Activated T-helper 2 cell treated with anti-CD3 and anti-CD28 coated beads, Interferon-gamma antibody, Interleukin-2, Interleukin-4, amounts not matched to agents 10 μg/mL and 5 μg/mL and 100 μg/mL, durations not matched to agents 14 hours and 24 hours and 36 hours (primary cell): ENCODE measurements around the gene ANKRD24. TPM values are rescaled to one million over a fixed set of nuclear protein-coding genes. Genes with fewer than 3 reads are reported as not detected.

ENCODE experiments used
- DNase-seq: peaks from one replicate; pipeline ENCODE4 v3.0.0; 2021; ENCODE audit warnings: low spot score
- H3K27ac Mint-ChIP-seq: one replicate; pipeline ENCODE4 v1.8.0; 2021; ENCODE audit warnings: mixed read lengths
- H3K27me3 Mint-ChIP-seq: one replicate; pipeline ENCODE4 v1.8.0; 2021; ENCODE audit warnings: low read depth, mixed read lengths
- H3K36me3 Mint-ChIP-seq: one replicate; pipeline ENCODE4 v1.8.0; 2021; ENCODE audit warnings: low read depth, mixed read lengths
- H3K4me1 Mint-ChIP-seq: one replicate; pipeline ENCODE4 v1.8.0; 2021; ENCODE audit warnings: low read depth, mixed read lengths
- H3K4me3 Mint-ChIP-seq: one replicate; pipeline ENCODE4 v1.8.0; 2021; ENCODE audit warnings: low read depth, mild to moderate bottlenecking, moderate library complexity, mixed read lengths
- H3K9me3 Mint-ChIP-seq: one replicate; pipeline ENCODE4 v1.8.0; 2021; ENCODE audit warnings: mixed read lengths
- intact Hi-C: fragments of 100-400 bp; cut with micrococcal nuclease; formaldehyde crosslinking; loops from one replicate; pipeline ENCODE4 v1.15.1; 2023
- total RNA-seq: library from RNA; stranded (reverse); gene quantifications from 2 replicates; pipeline ENCODE4 v1.2.3, GENCODE V29; 2022

The ANKRD24 gene
- total RNA-seq, 1 donor from 2014 or later, result 0.50 TPM

DNA sequence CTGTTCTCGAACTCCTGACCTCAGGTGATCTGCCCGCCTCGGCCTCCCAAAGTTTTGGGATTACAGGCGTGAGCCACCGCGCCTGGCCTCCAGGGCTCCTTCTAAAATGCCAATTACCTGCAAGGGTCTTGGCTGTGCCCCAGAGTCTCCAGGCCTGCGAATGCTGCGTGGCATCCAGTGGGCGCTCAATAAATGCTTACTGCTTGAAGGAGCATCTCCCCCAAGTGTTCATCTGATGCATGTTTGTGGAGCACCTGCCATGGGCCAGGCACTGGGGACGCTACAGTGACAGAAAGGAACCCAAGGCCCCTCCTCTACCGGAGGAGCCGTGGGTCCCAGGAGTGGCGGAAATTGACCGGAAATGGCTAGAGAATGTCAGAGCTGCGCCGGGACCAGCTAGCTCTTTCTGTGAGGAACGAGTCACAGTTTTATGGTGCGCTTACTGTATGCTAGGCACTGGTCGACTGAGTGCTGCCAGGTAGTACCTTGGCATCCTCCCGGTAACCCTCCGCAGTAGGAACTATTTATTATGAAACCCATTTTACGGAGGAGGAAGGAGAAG lies 14.2 kb downstream of the ANKRD24 start:
- Mint-ChIP-seq H3K4me1 (peaks cover 7% of the 10 kb centered on the region), H3K27me3 (peaks cover 35% of the 10 kb centered on the region), H3K4me3 (no peak overlapping the region), H3K9me3 (peaks cover 12% of the 10 kb centered on the region), H3K27ac (no peak overlapping the region), H3K36me3 (peaks cover 10% of the 10 kb centered on the region)
- no peak for DNase-seq
- intact Hi-C loops, result no loop called here

DNA sequence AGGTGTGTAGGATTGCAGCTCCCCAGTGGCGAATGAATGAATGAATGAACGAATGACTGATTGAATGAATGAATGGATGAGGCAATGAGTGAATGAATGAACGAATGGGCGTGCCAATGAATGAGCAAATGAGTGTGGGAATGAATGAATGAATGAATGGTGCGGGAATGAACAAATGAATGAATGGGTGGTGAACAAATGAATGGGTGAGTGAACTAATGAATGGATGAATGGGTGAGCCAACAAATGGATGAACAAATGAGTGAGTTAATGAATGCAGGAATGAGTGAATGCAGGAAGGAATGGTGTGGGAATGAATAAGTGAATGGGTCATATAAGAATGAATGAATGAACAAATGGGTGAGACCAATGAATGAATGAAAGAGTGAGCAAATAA lies 14.7 kb downstream of the ANKRD24 start:
- intact Hi-C loops, result no loop called here

DNA sequence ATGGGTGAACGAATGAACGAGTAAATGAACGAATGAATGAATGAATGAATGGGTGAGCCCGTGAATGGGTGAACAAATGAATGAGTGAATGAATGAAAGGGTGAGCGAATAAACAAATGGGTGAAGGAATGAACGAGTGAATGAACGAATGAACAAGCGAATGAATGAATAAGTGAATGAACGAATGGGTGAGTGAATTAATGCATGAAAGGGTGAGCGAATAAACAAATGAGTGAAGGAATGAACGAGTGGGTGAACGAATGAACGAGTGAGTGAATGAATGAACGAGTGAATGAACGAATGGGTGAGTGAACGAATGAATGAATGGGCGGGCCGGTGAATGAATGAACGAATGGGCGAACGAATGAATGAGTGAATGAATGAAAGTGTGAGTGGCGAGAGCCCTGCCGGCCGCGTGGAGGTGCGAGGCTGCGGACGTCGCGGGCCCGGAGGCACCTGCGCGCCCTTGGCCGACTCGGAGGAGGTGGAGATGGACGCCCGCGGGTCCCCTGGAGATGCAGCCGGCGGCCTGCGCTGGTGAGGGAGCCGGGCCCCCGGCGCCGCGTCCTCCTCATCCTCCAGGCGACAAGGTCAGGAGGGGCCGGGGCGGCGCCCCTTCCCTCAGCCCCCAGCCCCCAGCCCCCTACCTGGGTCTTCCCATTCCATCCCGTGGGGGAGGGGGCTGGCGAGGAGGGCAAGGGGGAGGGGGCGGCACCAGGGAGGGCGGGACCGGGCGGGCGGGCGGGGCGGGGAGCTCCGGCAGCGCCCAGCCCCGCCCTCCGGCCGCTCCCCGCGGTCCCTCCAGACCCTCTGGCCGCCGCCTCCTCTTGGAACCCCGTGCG lies 15.4 kb downstream of the ANKRD24 start:
- H3K4me1 Mint-ChIP-seq, result peaks cover 7% of the 10 kb centered on the region
- H3K36me3 Mint-ChIP-seq, result peaks cover 10% of the 10 kb centered on the region
- no peak overlapping the region for H3K4me3 Mint-ChIP-seq
- peaks cover 12% of the 10 kb centered on the region for H3K9me3 Mint-ChIP-seq
- intact Hi-C loops, result no loop called here
- no peak overlapping the region for H3K27ac Mint-ChIP-seq
- no peak for DNase-seq
- H3K27me3 Mint-ChIP-seq, result peaks cover 35% of the 10 kb centered on the region

More for the DNA sequence above, 14.7 kb downstream of the ANKRD24 start:
- Mint-ChIP-seq H3K4me3 (no peak overlapping the region), H3K27me3 (peaks cover 35% of the 10 kb centered on the region), H3K36me3 (peaks cover 10% of the 10 kb centered on the region), H3K27ac (no peak overlapping the region), H3K4me1 (peaks cover 7% of the 10 kb centered on the region), H3K9me3 (peaks cover 12% of the 10 kb centered on the region)
- DNase-seq, result no peak

DNA sequence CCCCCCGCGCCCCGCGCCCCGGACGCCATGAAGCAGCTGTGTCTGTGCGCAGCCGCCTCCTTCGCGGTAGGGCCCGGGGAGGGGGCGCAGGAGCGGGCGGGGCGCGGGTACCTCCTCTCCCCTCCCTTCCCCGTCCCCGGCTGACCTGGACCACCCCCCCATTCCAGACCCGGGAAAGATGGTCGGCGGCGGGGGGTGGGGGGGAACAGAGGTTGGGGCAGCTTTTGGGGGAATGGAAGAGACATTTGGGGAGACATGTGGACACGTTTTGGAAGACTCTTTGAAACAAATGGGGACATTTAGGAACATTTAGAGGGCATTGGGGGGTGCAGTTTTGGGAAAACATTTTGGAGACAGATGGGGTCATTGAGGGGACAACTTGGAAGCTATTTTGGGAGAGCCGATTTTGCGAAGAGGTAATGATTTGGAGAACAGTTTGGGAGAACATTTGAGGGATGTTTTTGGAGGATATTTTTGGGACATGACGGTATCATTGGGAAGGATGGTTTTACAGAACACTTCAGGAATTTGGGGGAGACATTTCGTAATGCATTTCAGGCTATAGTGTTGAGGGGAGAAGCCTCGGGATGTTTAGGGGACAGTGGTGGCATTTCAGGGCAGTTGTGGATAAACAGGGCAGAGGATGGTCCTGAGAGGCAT lies 16.1 kb downstream of the ANKRD24 start:
- Mint-ChIP-seq H3K27me3 (peaks cover 35% of the 10 kb centered on the region), H3K36me3 (peaks cover 10% of the 10 kb centered on the region), H3K4me1 (peaks cover 7% of the 10 kb centered on the region), H3K9me3 (peaks cover 12% of the 10 kb centered on the region), H3K27ac (no peak overlapping the region), H3K4me3 (no peak overlapping the region)
- intact Hi-C loops, result no loop called here
- DNase-seq, result no peak

DNA sequence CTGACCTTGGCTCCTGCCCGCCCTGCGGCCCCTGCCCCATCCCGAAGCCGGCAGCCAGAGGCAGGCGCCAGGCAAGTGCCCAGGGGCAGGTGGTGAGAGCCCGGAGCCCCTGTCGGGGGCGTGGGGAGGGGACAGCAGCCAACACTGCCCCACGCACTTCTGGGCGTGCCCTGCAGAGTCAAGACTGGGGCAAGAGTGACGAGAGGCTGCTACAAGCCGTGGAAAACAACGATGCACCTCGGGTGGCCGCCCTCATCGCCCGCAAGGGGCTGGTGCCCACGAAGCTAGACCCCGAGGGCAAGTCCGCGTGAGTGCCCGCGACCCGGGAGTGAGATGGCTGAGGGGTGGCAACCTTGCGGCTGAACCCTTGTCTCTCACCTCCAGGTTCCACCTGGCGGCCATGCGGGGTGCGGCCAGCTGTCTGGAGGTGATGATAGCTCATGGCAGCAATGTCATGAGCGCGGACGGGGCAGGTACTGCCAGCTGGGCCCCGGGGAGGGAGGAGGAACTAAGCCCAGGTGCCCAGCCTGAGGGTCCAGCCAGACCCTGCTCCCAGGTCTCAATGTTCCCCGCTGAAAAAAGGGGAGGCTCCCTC lies 17.3 kb downstream of the ANKRD24 start:
- H3K4me1 Mint-ChIP-seq, result peaks cover 9% of the 10 kb centered on the region
- no peak overlapping the region for H3K4me3 Mint-ChIP-seq
- peaks cover 10% of the 10 kb centered on the region for H3K36me3 Mint-ChIP-seq
- peaks cover 31% of the 10 kb centered on the region for H3K27me3 Mint-ChIP-seq
- intact Hi-C loops, result no loop called here
- H3K27ac Mint-ChIP-seq, result no peak overlapping the region
- DNase-seq, result no peak
- H3K9me3 Mint-ChIP-seq, result peaks cover 12% of the 10 kb centered on the region

DNA sequence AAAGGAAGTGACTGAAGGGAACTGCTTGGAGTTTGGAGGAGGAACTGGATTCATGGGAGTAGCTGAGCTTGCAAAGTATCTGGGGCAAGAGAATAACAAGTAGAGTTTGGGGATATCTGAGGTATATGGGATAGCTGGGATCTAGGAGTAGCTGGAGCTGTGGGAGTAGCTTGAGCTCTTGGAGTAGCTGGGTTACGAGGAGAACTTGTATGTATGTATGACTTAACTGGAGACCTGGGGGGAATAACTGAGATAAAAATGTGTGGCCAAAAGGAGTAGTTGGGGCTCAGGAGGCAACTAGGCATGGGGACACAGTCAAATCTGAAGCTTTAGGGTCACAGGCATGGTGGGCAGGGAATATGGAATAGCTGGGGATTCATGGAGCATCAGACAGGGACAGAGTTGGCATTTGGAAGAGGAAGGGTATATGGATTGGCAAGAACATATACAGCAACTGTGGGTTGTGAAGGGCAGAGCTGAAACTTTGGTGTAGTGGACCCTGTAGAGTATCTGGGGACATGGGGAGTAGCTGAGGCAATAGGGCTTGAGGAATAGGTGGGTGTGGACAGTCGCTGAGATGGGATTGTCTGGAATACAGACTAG lies 18.6 kb downstream of the ANKRD24 start:
- Mint-ChIP-seq H3K36me3 (peaks cover 10% of the 10 kb centered on the region), H3K4me1 (peaks cover 9% of the 10 kb centered on the region), H3K27ac (no peak overlapping the region), H3K27me3 (peaks cover 29% of the 10 kb centered on the region), H3K9me3 (peaks cover 12% of the 10 kb centered on the region), H3K4me3 (no peak overlapping the region)
- intact Hi-C loops, result no loop called here
- DNase-seq, result no peak

DNA sequence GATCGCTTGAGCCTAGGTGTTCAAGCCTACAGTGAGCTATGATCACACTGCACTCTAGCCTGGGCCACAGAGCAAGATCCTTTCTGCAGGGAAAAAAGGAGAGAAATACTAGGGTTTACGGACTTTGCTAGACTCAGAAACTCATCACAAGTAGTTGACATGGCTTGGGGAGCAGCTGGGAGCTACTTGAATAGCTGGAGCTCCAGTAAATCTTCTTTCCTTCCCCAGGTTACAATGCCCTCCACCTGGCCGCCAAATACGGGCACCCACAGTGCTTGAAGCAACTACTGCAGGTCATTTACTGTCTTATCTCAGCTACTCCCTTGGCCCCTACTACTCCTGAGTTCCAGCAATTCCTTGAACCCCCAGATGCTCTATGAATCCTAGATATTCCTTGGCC lies 19.3 kb downstream of the ANKRD24 start:
- H3K27ac Mint-ChIP-seq, result no peak overlapping the region
- no peak for DNase-seq
- intact Hi-C loops, result no loop called here
- peaks cover 10% of the 10 kb centered on the region for H3K36me3 Mint-ChIP-seq
- H3K4me1 Mint-ChIP-seq, result peaks cover 8% of the 10 kb centered on the region
- H3K27me3 Mint-ChIP-seq, result peaks cover 27% of the 10 kb centered on the region
- peaks cover 11% of the 10 kb centered on the region for H3K9me3 Mint-ChIP-seq
- H3K4me3 Mint-ChIP-seq, result no peak overlapping the region

DNA sequence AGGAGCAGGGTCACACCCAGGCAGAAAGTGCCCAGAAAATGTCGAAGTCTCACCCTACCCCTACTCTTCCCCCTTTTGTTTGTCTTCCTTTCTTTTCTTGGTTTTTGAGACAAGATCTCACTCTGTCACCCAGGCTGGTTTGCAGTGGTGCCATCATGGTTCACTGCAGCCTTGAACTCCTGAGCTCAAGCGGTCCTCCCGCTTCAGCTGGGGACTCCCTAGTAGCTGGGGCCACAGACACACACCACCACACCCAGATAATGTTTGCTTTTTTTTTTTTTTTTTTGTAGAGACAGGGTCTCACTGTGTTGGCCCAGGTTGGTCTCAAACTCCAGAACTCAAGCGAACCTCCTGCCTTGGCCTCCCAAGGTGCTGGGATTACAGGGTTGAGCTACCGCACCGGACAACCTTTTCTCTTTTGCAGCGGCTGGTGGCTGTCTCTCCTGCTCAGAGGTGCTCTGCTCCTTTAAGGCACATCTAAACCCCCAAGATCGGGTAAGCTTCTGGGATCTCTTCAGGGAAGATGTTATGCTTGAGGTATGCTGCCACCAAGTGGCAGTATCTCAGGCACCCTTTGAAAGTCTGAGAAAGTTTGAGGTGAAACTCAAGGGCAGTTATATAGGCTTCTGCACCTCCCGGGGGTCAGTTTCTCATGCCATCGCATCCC lies 24.5 kb downstream of the ANKRD24 start:
- DNase-seq, result no peak
- H3K36me3 Mint-ChIP-seq, result no peaks in the 10 kb centered on the region
- no peak overlapping the region for H3K4me3 Mint-ChIP-seq
- intact Hi-C loops, result no loop called here
- peaks cover 2% of the 10 kb centered on the region for H3K4me1 Mint-ChIP-seq
- H3K27ac Mint-ChIP-seq, result no peak overlapping the region
- peaks cover 1% of the 10 kb centered on the region for H3K27me3 Mint-ChIP-seq
- H3K9me3 Mint-ChIP-seq, result no peaks in the 10 kb centered on the region

DNA sequence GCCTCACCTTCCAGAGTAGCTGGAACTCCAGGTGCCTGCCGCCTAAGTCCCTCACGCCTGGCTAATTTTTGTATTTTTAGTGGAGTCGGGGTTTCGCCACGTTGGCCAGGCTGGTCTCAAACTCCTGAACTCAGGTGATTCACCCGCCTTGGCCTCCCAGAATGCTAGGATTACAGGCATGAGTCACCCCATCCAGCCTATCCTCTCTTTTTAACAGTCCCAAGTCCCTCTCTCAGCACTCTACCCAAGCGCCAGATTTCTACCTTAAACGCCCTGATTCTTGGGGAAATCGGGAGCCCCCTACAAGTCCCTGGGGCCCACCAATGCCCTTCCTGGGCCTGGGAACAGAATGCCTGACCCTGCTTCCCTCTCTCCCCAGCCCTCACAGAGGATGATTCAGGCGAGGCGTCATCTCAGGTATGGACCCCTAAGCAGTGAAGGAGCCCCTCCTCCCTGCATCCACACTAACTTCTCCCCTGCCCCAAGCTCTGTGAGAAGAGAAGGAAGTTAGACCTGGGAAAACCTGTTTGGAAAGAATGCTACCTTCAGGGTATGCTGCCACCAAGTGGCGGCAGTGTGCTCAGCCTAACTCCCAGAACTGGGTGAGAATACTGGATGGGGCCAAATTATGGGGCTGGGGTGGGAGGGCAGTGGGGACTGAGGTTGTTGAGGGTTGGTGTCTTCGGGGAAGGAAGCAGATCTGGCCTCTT lies 26.1 kb downstream of the ANKRD24 start:
- DNase-seq, result no peak
- peaks cover 1% of the 10 kb centered on the region for H3K27me3 Mint-ChIP-seq
- intact Hi-C loops, result no loop called here
- H3K9me3 Mint-ChIP-seq, result no peaks in the 10 kb centered on the region
- no peaks in the 10 kb centered on the region for H3K36me3 Mint-ChIP-seq
- H3K4me3 Mint-ChIP-seq, result no peak overlapping the region
- no peak overlapping the region for H3K27ac Mint-ChIP-seq
- H3K4me1 Mint-ChIP-seq, result peaks cover 2% of the 10 kb centered on the region

DNA sequence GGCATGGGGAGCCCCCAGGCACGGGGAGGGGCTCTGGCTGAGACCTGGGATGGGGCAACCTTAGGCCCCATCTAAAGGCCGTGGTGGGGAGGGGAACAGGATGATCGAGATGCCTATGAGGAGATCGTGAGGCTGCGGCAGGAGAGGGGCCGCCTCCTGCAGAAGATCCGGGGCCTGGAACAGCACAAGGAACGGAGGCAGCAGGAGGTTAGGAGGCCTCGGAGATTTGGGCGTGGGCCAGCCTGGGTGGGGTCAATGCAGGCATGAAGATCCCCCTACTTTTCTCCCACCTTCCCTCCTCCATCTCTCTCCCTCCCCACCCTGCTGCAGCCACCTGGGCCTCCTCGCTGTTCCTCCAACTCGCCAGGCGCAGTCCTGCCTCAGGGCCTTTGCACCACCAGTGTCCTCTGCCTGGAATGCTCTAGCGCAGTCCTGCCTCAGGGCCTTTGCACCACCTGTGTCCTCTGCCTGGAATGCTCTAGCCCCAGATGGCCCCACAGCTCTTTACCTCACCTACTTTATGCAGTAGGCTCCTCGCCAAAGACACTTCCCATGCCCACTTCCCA lies 27.8 kb downstream of the ANKRD24 start:
- Mint-ChIP-seq H3K9me3 (no peaks in the 10 kb centered on the region), H3K36me3 (no peaks in the 10 kb centered on the region), H3K27ac (no peak overlapping the region), H3K27me3 (no peaks in the 10 kb centered on the region), H3K4me1 (peaks cover 2% of the 10 kb centered on the region), H3K4me3 (no peak overlapping the region)
- no peak for DNase-seq
- intact Hi-C loops, result no loop called here

DNA sequence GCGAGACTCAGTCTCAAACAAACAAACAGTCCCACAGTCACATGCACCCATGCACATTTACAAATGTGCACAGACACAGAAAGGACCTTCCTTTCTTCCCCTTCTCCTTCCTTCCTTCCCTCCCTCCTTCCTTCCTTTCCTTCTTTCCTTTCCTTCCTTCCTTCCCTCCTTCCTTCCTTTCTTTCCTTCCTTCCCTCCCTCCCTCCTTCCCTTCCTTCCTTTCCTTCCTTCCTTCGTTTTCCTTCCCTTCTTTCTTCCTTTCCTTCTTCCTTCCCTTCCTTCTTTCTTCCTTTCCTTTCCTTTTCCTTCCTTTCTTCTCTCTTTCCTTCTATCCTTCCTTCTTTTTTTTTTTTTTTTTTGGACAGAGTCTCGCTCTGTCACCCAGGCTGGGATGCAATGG lies 30.6 kb downstream of the ANKRD24 start:
- H3K27me3 Mint-ChIP-seq, result no peaks in the 10 kb centered on the region
- intact Hi-C loops, result no loop called here
- H3K4me3 Mint-ChIP-seq, result no peak overlapping the region
- H3K36me3 Mint-ChIP-seq, result no peaks in the 10 kb centered on the region
- H3K4me1 Mint-ChIP-seq, result peaks cover 2% of the 10 kb centered on the region
- no peak for DNase-seq
- no peak overlapping the region for H3K27ac Mint-ChIP-seq
- peaks cover 6% of the 10 kb centered on the region for H3K9me3 Mint-ChIP-seq
